ENCODE measurements around the gene PLET1.
"Not testable (repeated sequence)": the region's sequence is repeated elsewhere in the genome, so short reads cannot be mapped to it uniquely, and the experiment has no call there.

Gene PLET1

DNA sequence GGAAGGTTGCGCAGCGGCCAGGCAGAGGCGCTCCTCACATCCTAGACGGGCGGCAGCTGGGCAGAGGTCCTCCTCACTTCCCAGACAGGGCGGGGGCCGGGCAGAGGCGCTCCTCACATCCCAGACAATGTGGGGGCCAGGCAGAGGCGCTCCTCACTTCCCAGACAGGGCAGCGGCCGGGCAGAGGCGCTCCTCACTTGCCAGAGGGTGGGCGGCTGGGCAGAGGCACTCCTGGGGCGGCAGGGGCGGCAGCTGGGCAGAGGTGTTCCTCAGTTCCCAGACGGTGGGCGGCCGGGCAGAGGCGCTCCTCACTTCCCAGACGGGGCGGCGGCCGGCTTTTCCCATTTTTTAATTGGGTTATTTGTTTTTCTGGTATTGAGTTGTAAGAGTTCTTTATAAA, 54.6 kb downstream of the PLET1 start:
- DNase-seq: no peak

DNA sequence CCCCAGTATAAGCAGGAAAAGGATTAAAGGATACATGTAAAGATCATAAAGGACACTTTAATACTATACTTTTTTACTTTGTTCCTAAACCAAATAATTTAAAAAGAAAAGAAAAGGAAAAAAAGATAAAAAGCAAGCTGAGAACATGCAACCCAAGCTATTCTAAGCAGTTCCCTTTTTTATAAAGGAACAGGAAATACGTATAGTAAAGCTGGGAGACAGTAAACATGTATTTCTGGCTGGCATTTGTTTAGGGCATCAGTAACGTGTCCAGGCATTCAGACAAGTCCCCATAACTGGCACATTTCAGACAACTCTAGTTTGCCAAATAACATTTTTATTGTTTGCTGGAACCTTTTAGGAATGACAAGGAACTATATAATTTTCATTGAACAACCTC, 60.4 kb downstream of the PLET1 start:
- DNase-seq: no peak

- DNase-seq: not testable (repeated sequence)
Observed at GRCh38 chr11:112199101-112199500, 61.6 kb downstream of the PLET1 start.

Data from activated CD4-positive, alpha-beta T cell treated with anti-CD3 and anti-CD28 coated beads, Interleukin-2, amount 50 U/mL, for 16 hours (primary cell).